ENCODE results near the gene ANGPTL2.

GRCh38 chr9:127166111-127166510 is 43.7 kb upstream of the ANGPTL2 start:
- TF ChIP-seq CTCF (IDR thresholded peaks at IDR 0.05) (no peak), POLR2A (IDR thresholded peaks at IDR 0.05) (no peak)
